ENCODE results near the gene BDH1. TPM values are rescaled to one million over a fixed set of nuclear protein-coding genes. Genes with fewer than 3 reads are reported as not detected.

Gene BDH1
- total RNA-seq, 2 donors from 2014 or later = 2.3 to 9.1 TPM

- H3K36me3 ChIP-seq (replicated peaks in 1 of 2; ENCODE audit: insufficient read depth in 1 of 2, low read depth in 2 of 2) = no peaks in the 10 kb centered on the region
- H3K27me3 ChIP-seq = no peaks in the 10 kb centered on the region
- TF ChIP-seq, protein P1, sequence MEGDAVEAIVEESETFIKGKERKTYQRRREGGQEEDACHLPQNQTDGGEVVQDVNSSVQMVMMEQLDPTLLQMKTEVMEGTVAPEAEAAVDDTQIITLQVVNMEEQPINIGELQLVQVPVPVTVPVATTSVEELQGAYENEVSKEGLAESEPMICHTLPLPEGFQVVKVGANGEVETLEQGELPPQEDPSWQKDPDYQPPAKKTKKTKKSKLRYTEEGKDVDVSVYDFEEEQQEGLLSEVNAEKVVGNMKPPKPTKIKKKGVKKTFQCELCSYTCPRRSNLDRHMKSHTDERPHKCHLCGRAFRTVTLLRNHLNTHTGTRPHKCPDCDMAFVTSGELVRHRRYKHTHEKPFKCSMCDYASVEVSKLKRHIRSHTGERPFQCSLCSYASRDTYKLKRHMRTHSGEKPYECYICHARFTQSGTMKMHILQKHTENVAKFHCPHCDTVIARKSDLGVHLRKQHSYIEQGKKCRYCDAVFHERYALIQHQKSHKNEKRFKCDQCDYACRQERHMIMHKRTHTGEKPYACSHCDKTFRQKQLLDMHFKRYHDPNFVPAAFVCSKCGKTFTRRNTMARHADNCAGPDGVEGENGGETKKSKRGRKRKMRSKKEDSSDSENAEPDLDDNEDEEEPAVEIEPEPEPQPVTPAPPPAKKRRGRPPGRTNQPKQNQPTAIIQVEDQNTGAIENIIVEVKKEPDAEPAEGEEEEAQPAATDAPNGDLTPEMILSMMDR (IDR thresholded peaks at IDR 0.05) = no peak
- no peak for TF ChIP-seq POLR2A (IDR thresholded peaks at IDR 0.05)
- H3K9me3 ChIP-seq = no peaks in the 10 kb centered on the region
- ATAC-seq (no peak), DNase-seq (no peak)
- intact Hi-C loops (cut with DNase I) = no loop called here
- no peak overlapping the region for H3K4me3 ChIP-seq
- H3K27ac ChIP-seq = no peak overlapping the region
- peaks cover 10% of the 10 kb centered on the region for H3K4me1 ChIP-seq
- WGBS, 2 donors = 93 to 98% methylated on average over 2 of the region's 2 CpGs
Observed at GRCh38 chr3:197586181-197586580, 30.4 kb upstream of the BDH1 start.

DNA sequence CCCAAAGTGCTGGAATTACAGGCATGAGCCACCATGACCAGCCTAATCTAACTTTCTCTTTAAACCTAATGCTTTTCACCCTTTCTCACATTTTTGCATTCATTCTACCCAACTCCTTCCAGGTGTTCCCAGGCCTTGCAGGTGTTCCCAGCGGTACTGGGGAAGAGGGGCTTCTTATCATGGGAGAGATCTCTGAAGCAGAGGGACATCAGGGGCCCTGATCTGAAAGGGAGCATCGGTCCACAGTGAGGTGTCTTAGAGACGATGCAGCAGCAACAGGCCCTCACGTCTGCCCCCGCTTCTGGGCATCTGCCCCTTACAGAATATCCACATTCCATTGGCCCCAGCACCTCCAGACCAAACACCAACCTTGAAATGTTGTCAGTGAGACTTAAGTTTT, 29.0 kb upstream of the BDH1 start:
- no peak for DNase-seq
- TF ChIP-seq, protein P1 (IDR thresholded peaks at IDR 0.05) = no peak
- TF ChIP-seq POLR2A (IDR thresholded peaks at IDR 0.05) = no peak
- Histone ChIP-seq H3K4me3 (no peak overlapping the region), H3K27ac (no peak overlapping the region), H3K9me3 (no peaks in the 10 kb centered on the region), H3K36me3 (replicated peaks in 1 of 2; ENCODE audit: insufficient read depth in 1 of 2, low read depth in 2 of 2) (no peaks in the 10 kb centered on the region), H3K27me3 (no peaks in the 10 kb centered on the region), H3K4me1 (no peaks in the 10 kb centered on the region)
- intact Hi-C loops (cut with DNase I) = no loop called here
- 86 to 95% methylated on average over 5 of the region's 5 CpGs for WGBS, 2 donors
- ATAC-seq = no peak

DNA sequence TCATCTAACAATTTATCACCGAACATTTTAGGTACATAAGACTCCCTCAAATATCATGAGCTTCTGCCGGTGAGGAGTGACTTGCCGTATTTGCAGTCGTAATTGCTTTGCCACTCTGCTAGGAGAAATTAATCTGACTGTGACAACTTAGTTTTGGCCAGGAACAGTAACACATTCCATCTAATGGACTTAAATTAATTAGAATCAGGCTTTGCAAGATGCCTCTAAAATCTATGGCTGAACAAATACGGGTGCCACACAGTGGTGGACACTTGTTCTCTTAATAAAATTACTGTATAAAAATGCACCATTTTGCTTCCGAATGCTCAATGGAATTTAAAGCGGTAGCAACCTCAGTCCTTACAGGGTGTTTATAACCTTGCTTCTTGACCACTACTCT, 27.6 kb upstream of the BDH1 start:
- Histone ChIP-seq H3K9me3 (no peaks in the 10 kb centered on the region), H3K36me3 (replicated peaks in 1 of 2; ENCODE audit: insufficient read depth in 1 of 2, low read depth in 2 of 2) (no peaks in the 10 kb centered on the region), H3K27me3 (no peaks in the 10 kb centered on the region), H3K4me3 (no peak overlapping the region), H3K4me1 (no peaks in the 10 kb centered on the region), H3K27ac (no peak overlapping the region)
- 73% methylated on average over 7 of the region's 7 CpGs for WGBS, 2 donors
- ATAC-seq = no peak
- TF ChIP-seq, protein P1 (IDR thresholded peaks at IDR 0.05) = no peak
- TF ChIP-seq POLR2A (IDR thresholded peaks at IDR 0.05) = no peak
- no peak for DNase-seq
- intact Hi-C loops (cut with DNase I) = no loop called here

- no peak for ATAC-seq
- H3K4me3 ChIP-seq = no peak overlapping the region
- WGBS, 2 donors = 74 to 77% methylated on average over 9 of the region's 9 CpGs
- H3K27ac ChIP-seq = no peak overlapping the region
- H3K9me3 ChIP-seq = no peaks in the 10 kb centered on the region
- H3K36me3 ChIP-seq (replicated peaks in 1 of 2; ENCODE audit: insufficient read depth in 1 of 2, low read depth in 2 of 2) = no peaks in the 10 kb centered on the region
- intact Hi-C loops (cut with DNase I) = no loop called here
- no peak for DNase-seq
- TF ChIP-seq, protein P1 (IDR thresholded peaks at IDR 0.05) = no peak
- TF ChIP-seq POLR2A (IDR thresholded peaks at IDR 0.05) = no peak
- H3K4me1 ChIP-seq = no peaks in the 10 kb centered on the region
- no peaks in the 10 kb centered on the region for H3K27me3 ChIP-seq
Observed at GRCh38 chr3:197580253-197580691, 24.5 kb upstream of the BDH1 start.

- ATAC-seq (no peak), DNase-seq (no peak)
- no peak overlapping the region for H3K27ac ChIP-seq
- no peak for TF ChIP-seq POLR2A (IDR thresholded peaks at IDR 0.05)
- TF ChIP-seq, protein P1 (IDR thresholded peaks at IDR 0.05) = no peak
- no peaks in the 10 kb centered on the region for H3K9me3 ChIP-seq
- intact Hi-C loops (cut with DNase I) = no loop called here
- H3K4me1 ChIP-seq = no peaks in the 10 kb centered on the region
- no peaks in the 10 kb centered on the region for H3K27me3 ChIP-seq
- H3K36me3 ChIP-seq (replicated peaks in 1 of 2; ENCODE audit: insufficient read depth in 1 of 2, low read depth in 2 of 2) = no peaks in the 10 kb centered on the region
- 90 to 92% methylated on average over 6 of the region's 6 CpGs for WGBS, 2 donors
- H3K4me3 ChIP-seq = no peak overlapping the region
Observed at GRCh38 chr3:197578376-197578775, 22.6 kb upstream of the BDH1 start.
